B cell (primary cell): Measurements from ENCODE around the gene BAIAP3. TPM values are rescaled to one million over a fixed set of nuclear protein-coding genes. Genes with fewer than 3 reads are reported as not detected.

Source experiments
- ATAC-seq: fragments of 200-7000 bp; cut with Tn5 transposase; one replicate; pipeline ENCODE4 v1.10.0; 2021; ENCODE audit warnings: low read depth, mild to moderate bottlenecking, moderate number of reproducible peaks, moderate library complexity
- CTCF ChIA-PET: fragments of 350-600 bp; sonication (Branson Sonifier 250); formaldehyde crosslinking; loops from one replicate; lab custom pipeline; 2021; ENCODE audit warnings: antibody characterized with exemption, inconsistent platforms; lab: Charles Lee
- POLR2A ChIA-PET: fragments of 350-600 bp; sonication (Branson Sonifier 250); formaldehyde crosslinking; loops from one replicate; lab custom pipeline; 2021; ENCODE audit warnings: antibody characterized with exemption; lab: Charles Lee
- DNase-seq: peaks from one replicate; pipeline ENCODE4 v3.0.0; 2013
- H2AFZ ChIP-seq: 2 replicates; pipeline ENCODE4 v1.6.1; 2012; ENCODE audit warnings: mild to moderate bottlenecking, low read depth, low read length; ENCODE audit not compliant: insufficient read depth, poor library complexity, severe bottlenecking
- H3K27ac ChIP-seq, 2 donors: 1 replicate in 1 of 2; 2 replicates in 1 of 2; pipeline ENCODE4 v1.5.1; 2012 to 2013; ENCODE audit warnings: low read length in 2 of 2, mild to moderate bottlenecking in 2 of 2, moderate library complexity in 1 of 2
- H3K27me3 ChIP-seq, 4 experiments: fragments of 200-600 bp in 1 of 4; sonication (generic) in 1 of 4; replicated peaks in 1 of 4; 1 replicate in 2 of 4; 2 replicates in 2 of 4; pipeline versions ENCODE4 v1.6.1 to v1.7.0; 2013 to 2016; ENCODE audit warnings: low read length in 3 of 4, mild to moderate bottlenecking in 2 of 4, mixed read lengths in 1 of 4, moderate library complexity in 1 of 4; ENCODE audit not compliant: insufficient read depth in 4 of 4, control insufficient read depth in 3 of 4; ENCODE audit errors: control extremely low read depth in 1 of 4
- H3K36me3 ChIP-seq, 2 experiments: replicated peaks in 1 of 2; 1 replicate in 1 of 2; 2 replicates in 1 of 2; pipeline versions ENCODE4 v1.6.1 to v1.7.1; 2013; ENCODE audit warnings: low read length in 1 of 2; ENCODE audit not compliant: insufficient read depth in 2 of 2, control insufficient read depth in 1 of 2; ENCODE audit errors: control extremely low read depth in 1 of 2, extremely low read depth in 1 of 2
- H3K4me1 ChIP-seq, 2 donors: fragments of 200-600 bp in 1 of 2; sonication (generic) in 1 of 2; 1 replicate in 1 of 2; 2 replicates in 1 of 2; pipeline versions ENCODE4 v1.5.1 to v1.6.1; 2013 to 2017; ENCODE audit warnings: low read length in 2 of 2; ENCODE audit not compliant: control insufficient read depth in 2 of 2, insufficient read depth in 2 of 2
- H3K4me2 ChIP-seq: replicated peaks from 2 replicates; pipeline ENCODE3; 2012; ENCODE audit warnings: mild to moderate bottlenecking, low read depth, low read length; ENCODE audit not compliant: poor library complexity, severe bottlenecking
- H3K4me3 ChIP-seq, 5 experiments: fragments of 200-600 bp in 1 of 5; sonication (generic) in 1 of 5; 1 replicate in 3 of 5; 2 replicates in 2 of 5; pipeline versions ENCODE4 v1.5.1 to v1.7.0; 2011 to 2016; ENCODE audit warnings: low read length in 4 of 5, mild to moderate bottlenecking in 4 of 5, low read depth in 2 of 5, control low read depth in 1 of 5, moderate library complexity in 1 of 5; ENCODE audit not compliant: insufficient read depth in 1 of 5; ENCODE audit errors: control extremely low read depth in 1 of 5, extremely low read depth in 1 of 5
- H3K79me2 ChIP-seq: fragments of 200-600 bp; sonication (generic); one replicate; pipeline ENCODE4 v1.6.0; 2016; ENCODE audit warnings: low read length; ENCODE audit not compliant: control insufficient read depth, insufficient read depth
- H3K9ac ChIP-seq: fragments of 200-600 bp; sonication (generic); 2 replicates; pipeline ENCODE4 v1.6.1; 2017; ENCODE audit warnings: mild to moderate bottlenecking, low read length, moderate library complexity
- H3K9me3 ChIP-seq, 3 donors: one replicate each; pipeline versions ENCODE4 v1.6.1 to v1.7.1; 2013; ENCODE audit warnings: low read length in 2 of 3; ENCODE audit not compliant: control insufficient read depth in 2 of 3, insufficient read depth in 1 of 3; ENCODE audit errors: control extremely low read depth in 1 of 3
- H4K20me1 ChIP-seq: 2 replicates; pipeline ENCODE4 v1.6.0; 2012; ENCODE audit warnings: mild to moderate bottlenecking, low read length; ENCODE audit not compliant: insufficient read depth, control insufficient read depth, poor library complexity, severe bottlenecking
- H3K27ac Mint-ChIP-seq: one replicate; pipeline ENCODE4 v1.8.0; 2021; ENCODE audit warnings: mixed read lengths
- H3K27me3 Mint-ChIP-seq: one replicate; pipeline ENCODE4 v1.8.0; 2021; ENCODE audit warnings: mixed read lengths
- H3K4me1 Mint-ChIP-seq: one replicate; pipeline ENCODE4 v1.8.0; 2021; ENCODE audit warnings: mixed read lengths
- H3K4me3 Mint-ChIP-seq: one replicate; pipeline ENCODE4 v1.8.0; 2021; ENCODE audit warnings: mixed read lengths
- H3K9me3 Mint-ChIP-seq: one replicate; pipeline ENCODE4 v1.8.0; 2022; ENCODE audit warnings: mixed read lengths; ENCODE audit not compliant: insufficient read depth
- CTCF ChIP-seq: fragments of 200-600 bp; IDR thresholded peaks from one replicate; pipeline ENCODE4 v1.8.0; 2022; ENCODE audit warnings: antibody characterized with exemption, mild to moderate bottlenecking
- EZH2 ChIP-seq: IDR thresholded peaks from 2 replicates; pipeline ENCODE4 v1.6.1; 2012; ENCODE audit warnings: borderline replicate concordance, low read depth, mild to moderate bottlenecking, moderate library complexity, low read length; ENCODE audit not compliant: insufficient read depth, poor library complexity, severe bottlenecking
- WGBS: methylation state at CpG from one replicate; pipeline ENCODE4 v1.1.5; 2013; ENCODE audit warnings: missing lambda C conversion rate; ENCODE audit not compliant: insufficient coverage; 5-methylcytosine and 5-hydroxymethylcytosine counted together
- intact Hi-C: fragments of 100-400 bp; cut with micrococcal nuclease; formaldehyde crosslinking; loops from one replicate; pipeline ENCODE4 v1.10.0; 2022
- polyA plus RNA-seq: library from polyadenylated mRNA; depleted of rRNA; stranded (reverse); fragments of >200 nt; gene quantifications from 2 replicates; pipeline ENCODE4 v1.2.3, GENCODE V29; 2012
- total RNA-seq, 2 donors: library from RNA; stranded (reverse); fragments of 120-200 nt in 1 of 2; gene quantifications; 1 replicate in 1 of 2; 2 replicates in 1 of 2; pipeline versions ENCODE4 v1.2.3 to v1.2.4, GENCODE V29; 2013 to 2022

Gene BAIAP3
- total and polyA plus RNA-seq, 2 donors (not counting 1 experiment from before 2014, with no cell fraction given): 119 to 130 TPM

DNA sequence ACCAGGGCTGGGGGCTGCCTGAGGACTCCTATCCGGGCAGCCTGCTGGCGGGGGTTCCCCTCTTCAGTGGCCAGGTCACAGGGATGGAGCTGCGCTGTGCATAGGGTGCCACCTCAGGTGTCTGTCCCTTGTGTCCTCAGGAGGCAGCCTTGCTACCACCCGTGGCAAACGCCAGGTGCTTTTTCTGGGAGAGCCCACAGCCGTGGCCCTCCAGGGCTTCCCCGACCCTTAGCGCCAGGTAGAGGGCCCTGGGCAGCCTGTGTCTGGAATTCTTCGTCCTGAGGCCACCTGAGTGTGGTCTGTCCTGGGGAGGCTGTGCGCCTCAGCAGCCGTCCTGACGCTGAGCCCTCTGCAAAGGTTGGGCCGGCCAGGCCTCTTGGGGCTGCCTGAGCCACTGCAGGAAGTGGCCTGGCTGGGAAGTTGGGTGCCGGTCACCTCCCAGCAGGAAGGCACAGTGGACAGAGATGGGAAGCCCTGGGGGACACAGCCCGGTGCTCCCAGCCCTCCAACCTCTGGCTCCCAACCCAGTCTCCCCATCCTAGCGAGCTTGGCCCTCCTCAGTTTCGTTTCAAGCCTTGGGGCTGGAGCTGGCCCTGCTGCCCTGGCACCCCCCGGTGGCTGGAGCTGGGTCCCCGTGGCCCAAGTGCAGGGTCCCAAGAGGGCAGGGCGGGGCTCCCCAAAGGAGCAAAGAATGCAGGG, 7.6 kb upstream of the BAIAP3 start:
- no peak overlapping the region for H3K4me3 Mint-ChIP-seq
- intact Hi-C loops: no loop called here
- no peaks in the 10 kb centered on the region for H3K27me3 Mint-ChIP-seq
- TF ChIP-seq CTCF (no peak), EZH2 (no peak)
- ATAC-seq (peak; percentile 20), DNase-seq (no peak)
- peak overlapping the region; percentile 82 to 84 for H3K27ac ChIP-seq
- H3K4me1 Mint-ChIP-seq: peaks cover 5% of the 10 kb centered on the region
- H2AFZ ChIP-seq: no peak overlapping the region
- H3K9me3 ChIP-seq: peaks cover 0 to 9% (median 3%) of the 10 kb centered on the region in 3 donors
- peaks cover 37% of the 10 kb centered on the region for H4K20me1 ChIP-seq
- peaks cover 0 to 39% of the 10 kb centered on the region in 2 experiments for H3K36me3 ChIP-seq
- 80% methylated on average over 20 of the region's 20 CpGs for WGBS
- ChIA-PET CTCF (interaction anchor here (1.4 to 1.6 kb wide), 2 partner anchors 12 to 17 kb away, joined by 3 to 5 read pairs; no protein-coding TSS in a partner anchor), POLR2A (interaction anchor here (0.7 to 1.4 kb wide), 3 partner anchors 16 to 21 kb away, joined by 3 to 4 read pairs (median 3); partner anchors contain the start of gene UBE2I)
- peaks cover 3% of the 10 kb centered on the region for H3K79me2 ChIP-seq
- H3K9me3 Mint-ChIP-seq: no peaks in the 10 kb centered on the region
- peaks cover under 1 to 32% of the 10 kb centered on the region in 2 donors for H3K4me1 ChIP-seq
- peak overlapping the region in 2 of 5 experiments; percentile 11 to 23 for H3K4me3 ChIP-seq
- H3K27ac Mint-ChIP-seq: peak overlapping the region; percentile 32
- H3K9ac ChIP-seq: no peak overlapping the region
- peak overlapping the region; percentile 54 for H3K4me2 ChIP-seq
- peaks cover 0 to 4% (median 2%) of the 10 kb centered on the region in 4 experiments for H3K27me3 ChIP-seq

DNA sequence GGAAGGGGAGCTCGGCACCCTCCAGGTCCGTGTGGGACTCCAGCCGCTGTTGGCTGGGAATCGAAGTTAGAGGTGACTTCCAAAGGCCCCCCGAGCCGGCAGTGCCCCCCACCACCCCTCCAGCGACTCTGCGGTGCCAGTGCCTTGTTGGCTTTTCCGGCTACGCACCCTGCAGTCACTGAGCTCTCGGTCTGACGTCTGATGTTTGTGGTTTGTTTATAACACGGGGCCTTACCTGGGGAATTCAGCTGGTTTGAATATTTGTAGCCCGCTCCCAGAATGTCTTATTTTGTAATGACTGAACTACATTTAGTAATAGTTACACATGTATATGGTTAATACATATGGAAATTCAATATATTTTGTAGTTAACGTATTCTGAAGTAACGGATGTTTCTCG, 7.1 kb upstream of the BAIAP3 start:
- peak overlapping the region in 2 of 5 experiments; percentile 11 to 23 for H3K4me3 ChIP-seq
- H3K4me2 ChIP-seq: peak overlapping the region; percentile 54
- ATAC-seq: peak; percentile 66
- H4K20me1 ChIP-seq: peaks cover 32% of the 10 kb centered on the region
- H3K9me3 Mint-ChIP-seq: no peaks in the 10 kb centered on the region
- peak; percentile 62 for DNase-seq
- 96% methylated on average over 7 of the region's 17 CpGs for WGBS
- peaks cover 0 to 34% of the 10 kb centered on the region in 2 experiments for H3K36me3 ChIP-seq
- H3K79me2 ChIP-seq: no peaks in the 10 kb centered on the region
- H3K27ac ChIP-seq: peak overlapping the region; percentile 82 to 84
- intact Hi-C loops: no loop called here
- no peak overlapping the region for H2AFZ ChIP-seq
- no peaks in the 10 kb centered on the region for H3K27me3 Mint-ChIP-seq
- ChIA-PET CTCF (interaction anchor here (1.4 to 1.6 kb wide), 2 partner anchors 12 to 16 kb away, joined by 3 to 5 read pairs; no protein-coding TSS in a partner anchor), POLR2A (interaction anchor here (0.7 to 1.4 kb wide), 6 partner anchors 16 to 27 kb away, joined by 3 to 5 read pairs (median 4); partner anchors contain the start of gene UBE2I)
- H3K27ac Mint-ChIP-seq: peak overlapping the region; percentile 76
- H3K4me3 Mint-ChIP-seq: peak overlapping the region; percentile 53
- TF ChIP-seq CTCF (no peak), EZH2 (no peak)
- peaks cover 0 to 14% (median 3%) of the 10 kb centered on the region in 3 donors for H3K9me3 ChIP-seq
- peaks cover 0 to 8% (median 2%) of the 10 kb centered on the region in 4 experiments for H3K27me3 ChIP-seq
- H3K4me1 ChIP-seq: peaks cover 6 to 38% of the 10 kb centered on the region in 2 donors
- peaks cover 8% of the 10 kb centered on the region for H3K4me1 Mint-ChIP-seq
- H3K9ac ChIP-seq: no peak overlapping the region
